OCI-LY3 (cell line): ENCODE results near the gene MAN2A2.
"Not testable (repeated sequence)": the region's sequence is repeated elsewhere in the genome, so short reads cannot be mapped to it uniquely, and the experiment has no call there.

Experiments
- CTCF ChIP-seq: fragments of 200-600, 300-600 bp; sonication (generic); IDR thresholded peaks from 2 replicates; pipeline ENCODE4 v1.5.1; 2014; ENCODE audit warnings: antibody characterized with exemption, low read length, low read depth
- EZH2phosphoT487 ChIP-seq: fragments of 200-600 bp; shearing (Covaris generic); IDR thresholded peaks from 2 replicates; pipeline ENCODE4 v1.6.1; 2018; ENCODE audit warnings: antibody characterized with exemption, mixed run types, low read depth

DNA sequence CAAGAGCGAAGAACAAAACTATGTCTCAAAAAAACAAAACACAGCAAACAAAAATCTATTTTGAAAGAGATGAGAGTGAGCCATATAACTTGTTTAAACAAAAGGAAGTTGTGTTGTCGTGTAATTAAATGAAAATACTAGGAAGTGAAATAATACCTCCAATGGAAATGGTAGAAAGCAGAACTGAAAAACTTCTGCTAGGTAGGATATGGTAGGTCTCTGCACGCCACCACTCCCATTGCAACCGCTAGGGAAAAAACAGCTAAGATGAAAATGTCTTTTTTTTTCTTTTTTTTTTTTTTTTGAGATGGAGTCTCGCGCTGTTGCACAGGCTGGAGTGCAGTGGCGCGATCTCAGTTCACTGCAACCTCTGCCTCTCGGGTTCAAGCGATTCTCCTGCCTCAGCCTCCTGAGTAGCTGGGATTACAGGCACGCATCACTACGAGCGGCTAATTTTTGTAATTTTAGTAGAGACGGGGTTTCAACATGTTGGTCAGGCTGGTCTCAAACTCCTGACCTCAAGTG, 5.9 kb upstream of the MAN2A2 start:
- not testable (repeated sequence) for TF ChIP-seq CTCF, EZH2phosphoT487
